A549 (cell line): ENCODE results near the gene TNFRSF1B. TPM values are rescaled to one million over a fixed set of nuclear protein-coding genes. Genes with fewer than 3 reads are reported as not detected.

ENCODE experiments used
- ATAC-seq, 2 experiments: fragments of 200-7000 bp in 1 of 2; fragments of >200 bp in 1 of 2; cut with Nextera tagmentation in 1 of 2; cut with Tn5 transposase in 1 of 2; 3 replicates each; pipeline versions ENCODE4 v1.8.0 to v1.9.1; 2018 to 2020; ENCODE audit warnings: mild to moderate bottlenecking in 1 of 2, moderate library complexity in 1 of 2
- CTCF ChIA-PET: fragments of 300-600 bp; sonication (Branson Sonifier 250); formaldehyde crosslinking; extraction: SDS; loops from one replicate; lab custom pipeline; 2021; ENCODE audit warnings: antibody characterized with exemption, inconsistent platforms; lab: Yijun Ruan, JAX
- POLR2A ChIA-PET: fragments of 350-600 bp; formaldehyde crosslinking; extraction: SDS; loops from one replicate; lab custom pipeline; 2021; ENCODE audit warnings: antibody characterized with exemption, inconsistent platforms; lab: Yijun Ruan, JAX
- DNase-seq, 2 experiments: peaks; one replicate each; pipeline versions ENCODE4 v3.0.0 to v3.0.0-alpha.2; 2011 to 2016; ENCODE audit warnings: low read depth in 1 of 2, low spot score in 1 of 2
- FAIRE-seq: peaks from 2 replicates; lab custom pipeline; 2011; peaks lifted over from hg19 to GRCh38; lab: Jason Lieb, UNC
- H3K27ac ChIP-seq, 2 experiments: fragments of >200 bp; sonication (Bioruptor Twin); formaldehyde crosslinking; 3 replicates each; pipeline ENCODE4 v1.5.1; 2016 to 2017
- H3K4me1 ChIP-seq: fragments of >200 bp; sonication (Bioruptor Twin); formaldehyde crosslinking; 3 replicates; pipeline ENCODE4 v1.6.1; 2016
- H3K4me2 ChIP-seq: fragments of >200 bp; sonication (Bioruptor Twin); formaldehyde crosslinking; 3 replicates; pipeline ENCODE4 v1.6.1; 2016
- H3K4me3 ChIP-seq: fragments of >200 bp; sonication (Bioruptor Twin); formaldehyde crosslinking; 3 replicates; pipeline ENCODE4 v1.5.1; 2016
- H3K9me3 ChIP-seq: fragments of >200 bp; sonication (Bioruptor Twin); formaldehyde crosslinking; 3 replicates; pipeline ENCODE4 v1.6.1; 2016
- BHLHE40 ChIP-seq: IDR thresholded peaks from 2 replicates; pipeline ENCODE4 v1.6.1; 2012; ENCODE audit warnings: low read depth, low read length, inconsistent platforms
- CBX2 ChIP-seq: fragments of 200-600 bp; sonication (generic); IDR thresholded peaks from 2 replicates; pipeline ENCODE4 v1.6.1; 2016; ENCODE audit warnings: low read depth, mild to moderate bottlenecking, borderline replicate concordance
- EHF ChIP-seq: fragments of 250-450 bp; sonication (Bioruptor Pico); IDR thresholded peaks from 2 replicates; pipeline ENCODE4 v1.5.0; 2020; ENCODE audit warnings: mild to moderate bottlenecking
- EP300 ChIP-seq, 2 experiments: fragments of >200 bp; sonication (Bioruptor Twin); formaldehyde crosslinking; IDR thresholded peaks; 2 replicates in 1 of 2; 3 replicates in 1 of 2; pipeline ENCODE4 v1.6.1; 2016 to 2017
- ESRRA ChIP-seq: fragments of 150-350 bp; IDR thresholded peaks from 2 replicates; pipeline ENCODE4 v1.6.1; 2014; ENCODE audit warnings: mild to moderate bottlenecking, low read length, borderline replicate concordance
- FOSB ChIP-seq: fragments of 250-450 bp; sonication (Bioruptor Pico); IDR thresholded peaks from 2 replicates; pipeline ENCODE4 v1.5.0; 2020; ENCODE audit warnings: mild to moderate bottlenecking, moderate library complexity
- HDAC2 ChIP-seq: fragments of 200-600 bp; sonication (generic); IDR thresholded peaks from 2 replicates; pipeline ENCODE4 v1.6.1; 2016
- HOXA7 ChIP-seq: fragments of 250-450 bp; sonication (Bioruptor Pico); IDR thresholded peaks from 2 replicates; pipeline ENCODE4 v1.5.0; 2020; ENCODE audit warnings: mild to moderate bottlenecking, moderate library complexity
- MAFK ChIP-seq: fragments of 450-650 bp; IDR thresholded peaks from 2 replicates; pipeline ENCODE4 v1.6.1; 2014; ENCODE audit not compliant: partially characterized antibody
- MYC ChIP-seq: IDR thresholded peaks from 2 replicates; pipeline ENCODE4 v1.6.1; 2012; ENCODE audit warnings: mild to moderate bottlenecking, inconsistent platforms, low read length, improper control_type of control experiment, borderline replicate concordance
- RCOR1 ChIP-seq: fragments of 150-350 bp; IDR thresholded peaks from 2 replicates; pipeline ENCODE4 v1.6.1; 2014; ENCODE audit warnings: antibody characterized with exemption, low read length, low read depth
- TFCP2L1 ChIP-seq: fragments of 250-450 bp; sonication (Bioruptor Pico); IDR thresholded peaks from 2 replicates; pipeline ENCODE4 v1.5.0; 2021; ENCODE audit warnings: mild to moderate bottlenecking
- ZFP36 ChIP-seq: fragments of 450-650 bp; IDR thresholded peaks from 2 replicates; pipeline ENCODE4 v1.6.1; 2014; ENCODE audit warnings: borderline replicate concordance; ENCODE audit not compliant: partially characterized antibody
- ZNF302 ChIP-seq: fragments of 250-450 bp; sonication (Bioruptor Pico); IDR thresholded peaks from 2 replicates; pipeline ENCODE4 v1.9.0; 2021; ENCODE audit warnings: inconsistent platforms, mild to moderate bottlenecking, moderate library complexity
- ZSCAN20 ChIP-seq: fragments of 250-450 bp; sonication (Bioruptor Pico); IDR thresholded peaks from 2 replicates; pipeline ENCODE4 v1.8.0; 2022; ENCODE audit warnings: mild to moderate bottlenecking, moderate library complexity
- WGBS: methylation state at CpG from one replicate; pipeline ENCODE4 v1.1.6; 2017; ENCODE audit errors: missing lambda C conversion rate; 5-methylcytosine and 5-hydroxymethylcytosine counted together
- polyA plus RNA-seq, 4 experiments: library from polyadenylated mRNA; depleted of rRNA in 3 of 4; stranded (reverse); fragments of >200 nt; fragmentation: RNase III in 1 of 4; extraction: RNeasy Plus Mini Kit Qiagen cat#74134 plus additional on column Dnase treatment in 1 of 4; gene quantifications; 2 replicates in 3 of 4; 3 replicates in 1 of 4; pipeline ENCODE4 v1.2.3, GENCODE V29; 2011 to 2017
- TF ChIP-seq, protein P1 (sequence below): IDR thresholded peaks from 2 replicates; pipeline ENCODE4 v1.6.1; 2012; ENCODE audit warnings: low read depth, borderline replicate concordance
- TF ChIP-seq, protein P2 (sequence below): fragments of 250-450 bp; sonication (Bioruptor Pico); IDR thresholded peaks from 2 replicates; pipeline ENCODE4 v1.5.0; 2020; ENCODE audit warnings: low read depth, mild to moderate bottlenecking, moderate library complexity
- TF ChIP-seq, protein P3 (sequence below): fragments of 150-350 bp; IDR thresholded peaks from 2 replicates; pipeline ENCODE4 v1.6.1; 2014; ENCODE audit warnings: low read depth, mild to moderate bottlenecking, low read length
- TF ChIP-seq, protein P4 (sequence below): IDR thresholded peaks from 2 replicates; pipeline ENCODE4 v1.6.1; 2012
- TF ChIP-seq, protein P5 (sequence below): fragments of 250-450 bp; sonication (Bioruptor Pico); IDR thresholded peaks from 2 replicates; pipeline ENCODE4 v1.5.0; 2021; ENCODE audit warnings: mild to moderate bottlenecking, moderate library complexity, borderline replicate concordance
- TF ChIP-seq, protein P6 (sequence below): fragments of >200 bp; sonication (Bioruptor Twin); formaldehyde crosslinking; IDR thresholded peaks from 3 replicates; pipeline ENCODE4 v1.6.1; 2016
- TF ChIP-seq, protein P7 (sequence below): IDR thresholded peaks from 2 replicates; pipeline ENCODE4 v1.6.1; 2012

The TNFRSF1B gene
- polyA plus RNA-seq, 2 of the 4 experiments (the other 2 are of a cell fraction): 0.05 to 0.06 TPM

DNA sequence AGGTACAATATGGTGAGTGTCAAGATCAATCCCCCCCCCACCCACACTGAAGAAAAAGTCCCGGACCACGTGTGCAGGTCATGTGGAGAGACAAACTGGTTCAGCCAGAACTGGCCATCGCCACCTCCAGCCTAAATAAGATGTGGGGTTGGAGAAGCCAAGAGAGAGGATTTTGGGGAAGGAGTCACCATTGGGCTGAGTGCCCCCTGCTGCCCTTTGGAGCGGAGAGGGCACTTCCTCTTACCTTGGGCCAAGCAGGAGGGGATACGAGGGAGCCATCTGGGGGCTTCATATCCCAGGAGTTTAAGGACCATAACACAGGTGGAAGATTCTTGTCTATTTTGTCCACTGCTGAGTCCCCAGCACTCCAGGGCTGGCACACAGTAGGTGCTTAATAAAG is 2.6 kb upstream of the TNFRSF1B start:
- no peak for ATAC-seq
- POLR2A ChIA-PET: no interaction called here
- H3K4me1 ChIP-seq: peaks cover 14% of the 10 kb centered on the region

DNA sequence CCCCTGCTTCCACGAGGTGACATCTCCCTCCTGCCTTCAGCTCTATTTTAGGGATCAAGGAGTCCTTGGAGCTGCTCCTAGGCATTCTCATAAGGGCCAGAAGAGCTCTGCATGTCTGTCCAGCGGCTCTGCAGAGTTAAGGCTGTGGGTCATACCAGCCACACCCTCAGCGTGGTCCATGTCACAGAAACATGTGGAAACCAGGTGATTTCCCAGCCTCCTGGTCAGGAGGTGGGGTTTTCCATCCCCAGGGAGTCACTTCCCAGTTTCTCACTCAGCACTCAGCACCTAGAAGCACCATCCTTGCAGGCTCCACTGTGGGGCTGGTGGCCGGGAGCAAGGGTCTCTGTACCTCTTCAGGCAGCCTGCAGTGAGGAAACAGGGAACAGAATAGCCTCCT is 1.4 kb upstream of the TNFRSF1B start:
- WGBS: 80% methylated on average over 2 of the region's 4 CpGs
- ATAC-seq (no peak), DNase-seq (no peak), FAIRE-seq (no peak)
- H3K4me1 ChIP-seq: peaks cover 14% of the 10 kb centered on the region
- no peaks in the 10 kb centered on the region for H3K9me3 ChIP-seq
- no peak overlapping the region for H3K27ac ChIP-seq
- H3K4me2 ChIP-seq: no peak overlapping the region
- POLR2A ChIA-PET: no interaction called here
- H3K4me3 ChIP-seq: no peak overlapping the region
- no peak for TF ChIP-seq CBX2
- TF ChIP-seq TFCP2L1: no peak
- TF ChIP-seq, protein P1, sequence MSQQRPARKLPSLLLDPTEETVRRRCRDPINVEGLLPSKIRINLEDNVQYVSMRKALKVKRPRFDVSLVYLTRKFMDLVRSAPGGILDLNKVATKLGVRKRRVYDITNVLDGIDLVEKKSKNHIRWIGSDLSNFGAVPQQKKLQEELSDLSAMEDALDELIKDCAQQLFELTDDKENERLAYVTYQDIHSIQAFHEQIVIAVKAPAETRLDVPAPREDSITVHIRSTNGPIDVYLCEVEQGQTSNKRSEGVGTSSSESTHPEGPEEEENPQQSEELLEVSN: no peak
- no peak for TF ChIP-seq HDAC2
- TF ChIP-seq, protein P2, sequence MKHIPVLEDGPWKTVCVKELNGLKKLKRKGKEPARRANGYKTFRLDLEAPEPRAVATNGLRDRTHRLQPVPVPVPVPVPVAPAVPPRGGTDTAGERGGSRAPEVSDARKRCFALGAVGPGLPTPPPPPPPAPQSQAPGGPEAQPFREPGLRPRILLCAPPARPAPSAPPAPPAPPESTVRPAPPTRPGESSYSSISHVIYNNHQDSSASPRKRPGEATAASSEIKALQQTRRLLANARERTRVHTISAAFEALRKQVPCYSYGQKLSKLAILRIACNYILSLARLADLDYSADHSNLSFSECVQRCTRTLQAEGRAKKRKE (CRISPR knock-in tag): no peak
- no peak for TF ChIP-seq EHF (CRISPR knock-in tag)
- no peak for TF ChIP-seq ZFP36
- TF ChIP-seq RCOR1: no peak
- no peak for TF ChIP-seq ZNF302 (CRISPR knock-in tag)
- CTCF ChIA-PET: interaction anchor here (0.7 to 1.3 kb wide), 2 partner anchors 38 to 43 kb away, joined by 3 read pairs; no protein-coding TSS in a partner anchor

More for the DNA sequence above, 2.6 kb upstream of the TNFRSF1B start:
- TF ChIP-seq FOSB (CRISPR knock-in tag): no peak
- TF ChIP-seq, protein P3, sequence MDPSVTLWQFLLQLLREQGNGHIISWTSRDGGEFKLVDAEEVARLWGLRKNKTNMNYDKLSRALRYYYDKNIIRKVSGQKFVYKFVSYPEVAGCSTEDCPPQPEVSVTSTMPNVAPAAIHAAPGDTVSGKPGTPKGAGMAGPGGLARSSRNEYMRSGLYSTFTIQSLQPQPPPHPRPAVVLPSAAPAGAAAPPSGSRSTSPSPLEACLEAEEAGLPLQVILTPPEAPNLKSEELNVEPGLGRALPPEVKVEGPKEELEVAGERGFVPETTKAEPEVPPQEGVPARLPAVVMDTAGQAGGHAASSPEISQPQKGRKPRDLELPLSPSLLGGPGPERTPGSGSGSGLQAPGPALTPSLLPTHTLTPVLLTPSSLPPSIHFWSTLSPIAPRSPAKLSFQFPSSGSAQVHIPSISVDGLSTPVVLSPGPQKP: no peak
- no peak for TF ChIP-seq ZFP36
- DNase-seq (no peak), FAIRE-seq (no peak)
- Histone ChIP-seq H3K4me2 (no peak overlapping the region), H3K9me3 (no peaks in the 10 kb centered on the region), H3K4me3 (no peak overlapping the region), H3K27ac (no peak overlapping the region)
- CTCF ChIA-PET: no interaction called here
- 88% methylated on average over 5 of the region's 5 CpGs for WGBS

DNA sequence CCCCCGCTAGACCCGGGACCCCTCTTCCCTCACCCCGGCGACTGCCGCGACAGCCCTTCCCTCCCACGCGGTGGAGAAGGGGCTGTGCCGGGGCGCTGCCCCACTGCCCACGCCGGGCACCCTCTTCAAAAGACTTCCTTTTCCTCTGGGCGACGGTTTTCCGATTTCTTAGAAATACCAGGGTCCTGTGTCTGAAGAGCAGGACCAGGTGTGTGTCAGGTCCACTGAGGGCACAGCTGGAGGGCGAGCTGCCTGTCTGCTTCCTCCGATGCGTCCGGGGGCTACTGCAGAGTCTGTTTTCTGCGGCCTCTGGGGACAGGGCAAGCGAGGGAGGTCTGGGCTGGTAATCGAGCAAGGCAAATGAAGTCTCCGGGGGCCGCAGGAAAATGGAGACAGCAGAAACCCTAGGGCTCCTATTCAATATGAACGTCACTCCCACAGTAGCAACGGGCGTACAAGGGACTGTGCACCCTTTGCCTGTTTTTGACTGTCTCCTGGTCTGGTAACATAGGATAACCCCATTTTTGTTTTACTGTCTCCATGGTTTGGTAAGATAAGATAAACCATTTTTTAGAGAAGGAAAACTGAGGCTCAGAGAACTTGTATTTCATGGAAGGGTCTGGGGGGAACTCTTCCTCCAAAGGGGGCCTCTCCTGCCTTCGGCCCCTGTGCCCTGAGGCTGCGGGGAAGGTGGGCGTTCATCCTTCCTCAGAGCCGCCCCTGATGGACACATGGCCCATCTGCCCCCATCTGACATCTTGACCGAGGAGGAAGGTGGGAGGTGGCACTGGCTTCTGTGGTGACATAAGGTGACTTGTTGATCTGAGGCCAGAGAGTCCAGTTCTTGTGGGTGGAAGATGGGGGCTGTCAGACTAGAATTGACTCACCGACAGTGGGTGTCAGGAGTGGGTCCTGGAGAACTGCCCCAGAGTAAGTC is 970 bp downstream of the TNFRSF1B start:
- no peak for ATAC-seq

More for the DNA sequence above, 970 bp downstream of the TNFRSF1B start:
- FAIRE-seq (no peak), DNase-seq (no peak)
- ChIA-PET CTCF (interaction anchor here (0.6 kb wide), 1 partner anchor 35 kb away, joined by 3 read pairs; no protein-coding TSS in a partner anchor), POLR2A (no interaction called here)
- H3K27ac ChIP-seq: no peak overlapping the region; a peak in 1 of 6 replicates
- no peaks in the 10 kb centered on the region for H3K4me1 ChIP-seq
- no peaks in the 10 kb centered on the region for H3K9me3 ChIP-seq
- WGBS: 82% methylated on average over 30 of the region's 33 CpGs
- TF ChIP-seq EP300 (IDR thresholded peaks at IDR 0.05) (no peak), ESRRA (no peak), ZSCAN20 (CRISPR knock-in tag) (no peak), MYC (no peak), BHLHE40 (no peak), MAFK (no peak), HOXA7 (CRISPR knock-in tag) (no peak), RCOR1 (no peak)
- TF ChIP-seq, protein P4, sequence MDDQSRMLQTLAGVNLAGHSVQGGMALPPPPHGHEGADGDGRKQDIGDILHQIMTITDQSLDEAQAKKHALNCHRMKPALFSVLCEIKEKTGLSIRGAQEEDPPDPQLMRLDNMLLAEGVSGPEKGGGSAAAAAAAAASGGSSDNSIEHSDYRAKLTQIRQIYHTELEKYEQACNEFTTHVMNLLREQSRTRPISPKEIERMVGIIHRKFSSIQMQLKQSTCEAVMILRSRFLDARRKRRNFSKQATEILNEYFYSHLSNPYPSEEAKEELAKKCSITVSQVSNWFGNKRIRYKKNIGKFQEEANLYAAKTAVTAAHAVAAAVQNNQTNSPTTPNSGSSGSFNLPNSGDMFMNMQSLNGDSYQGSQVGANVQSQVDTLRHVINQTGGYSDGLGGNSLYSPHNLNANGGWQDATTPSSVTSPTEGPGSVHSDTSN: no peak
- TF ChIP-seq, protein P5, sequence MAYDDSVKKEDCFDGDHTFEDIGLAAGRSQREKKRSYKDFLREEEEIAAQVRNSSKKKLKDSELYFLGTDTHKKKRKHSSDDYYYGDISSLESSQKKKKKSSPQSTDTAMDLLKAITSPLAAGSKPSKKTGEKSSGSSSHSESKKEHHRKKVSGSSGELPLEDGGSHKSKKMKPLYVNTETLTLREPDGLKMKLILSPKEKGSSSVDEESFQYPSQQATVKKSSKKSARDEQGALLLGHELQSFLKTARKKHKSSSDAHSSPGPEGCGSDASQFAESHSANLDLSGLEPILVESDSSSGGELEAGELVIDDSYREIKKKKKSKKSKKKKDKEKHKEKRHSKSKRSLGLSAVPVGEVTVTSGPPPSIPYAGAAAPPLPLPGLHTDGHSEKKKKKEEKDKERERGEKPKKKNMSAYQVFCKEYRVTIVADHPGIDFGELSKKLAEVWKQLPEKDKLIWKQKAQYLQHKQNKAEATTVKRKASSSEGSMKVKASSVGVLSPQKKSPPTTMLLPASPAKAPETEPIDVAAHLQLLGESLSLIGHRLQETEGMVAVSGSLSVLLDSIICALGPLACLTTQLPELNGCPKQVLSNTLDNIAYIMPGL (CRISPR knock-in tag): no peak
- TF ChIP-seq, protein P6, sequence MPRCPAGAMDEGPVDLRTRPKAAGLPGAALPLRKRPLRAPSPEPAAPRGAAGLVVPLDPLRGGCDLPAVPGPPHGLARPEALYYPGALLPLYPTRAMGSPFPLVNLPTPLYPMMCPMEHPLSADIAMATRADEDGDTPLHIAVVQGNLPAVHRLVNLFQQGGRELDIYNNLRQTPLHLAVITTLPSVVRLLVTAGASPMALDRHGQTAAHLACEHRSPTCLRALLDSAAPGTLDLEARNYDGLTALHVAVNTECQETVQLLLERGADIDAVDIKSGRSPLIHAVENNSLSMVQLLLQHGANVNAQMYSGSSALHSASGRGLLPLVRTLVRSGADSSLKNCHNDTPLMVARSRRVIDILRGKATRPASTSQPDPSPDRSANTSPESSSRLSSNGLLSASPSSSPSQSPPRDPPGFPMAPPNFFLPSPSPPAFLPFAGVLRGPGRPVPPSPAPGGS: no peak
- TF ChIP-seq, protein P7, sequence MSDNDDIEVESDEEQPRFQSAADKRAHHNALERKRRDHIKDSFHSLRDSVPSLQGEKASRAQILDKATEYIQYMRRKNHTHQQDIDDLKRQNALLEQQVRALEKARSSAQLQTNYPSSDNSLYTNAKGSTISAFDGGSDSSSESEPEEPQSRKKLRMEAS: no peak
- H3K4me3 ChIP-seq: no peak overlapping the region; the same call in 2 of the 3 replicates
- H3K4me2 ChIP-seq: peak overlapping the region; percentile 93
